GM12878 (cell line): ENCODE measurements around the gene RAB6B. TPM values are rescaled to one million over a fixed set of nuclear protein-coding genes. Genes with fewer than 3 reads are reported as not detected.

Experiments used
- ATAC-seq: fragments of 200-7000 bp; cut with Tn5 transposase; 3 replicates; pipeline ENCODE4 v1.9.1; 2020; ENCODE audit warnings: mild to moderate bottlenecking, moderate library complexity
- BruUV-seq: library from RNA; stranded (reverse); fragments of 400-500 nt; replicated peaks from 2 replicates; lab custom pipeline; 2021; lab: Mats Ljungman, UMichigan
- CTCF ChIA-PET: fragments of 300-600 bp; sonication (Branson Sonifier 250); formaldehyde crosslinking; extraction: SDS; loops from one replicate; lab custom pipeline; 2021; ENCODE audit warnings: inconsistent platforms; lab: Yijun Ruan, JAX
- POLR2A ChIA-PET: fragments of 350-600 bp; formaldehyde crosslinking; extraction: SDS; loops from one replicate; lab custom pipeline; 2021; ENCODE audit warnings: inconsistent platforms; lab: Charles Lee
- RAD21 ChIA-PET: fragments of 300-600 bp; sonication (Branson Sonifier 250); formaldehyde crosslinking; loops from one replicate; lab custom pipeline; 2023; ENCODE audit warnings: antibody characterized with exemption; ENCODE audit not compliant: unreplicated experiment; lab: Charles Lee
- SMC1A ChIA-PET: fragments of 300-600 bp; sonication (Branson Sonifier 250); formaldehyde crosslinking; loops from one replicate; lab custom pipeline; 2023; ENCODE audit not compliant: unreplicated experiment, uncharacterized antibody; lab: Charles Lee
- DNase-seq: peaks from one replicate; pipeline ENCODE4 v3.0.0-alpha.2; 2011; ENCODE audit warnings: low read depth, low spot score
- FAIRE-seq: peaks from 3 replicates; lab custom pipeline; 2011; peaks lifted over from hg19 to GRCh38; lab: Jason Lieb, UNC
- H2AFZ ChIP-seq: 2 replicates; pipeline ENCODE4 v1.6.0; 2011; ENCODE audit warnings: low read depth, low read length, control low read depth; ENCODE audit not compliant: control insufficient read depth
- H3K27ac ChIP-seq: 2 replicates; pipeline ENCODE4 v1.5.1; 2011; ENCODE audit warnings: control low read depth; ENCODE audit not compliant: control insufficient read depth, insufficient read depth
- H3K27me3 ChIP-seq, 2 experiments: replicated peaks in 1 of 2; 2 replicates each; pipeline versions ENCODE4 v1.6.0 to v1.6.1; 2011; ENCODE audit warnings: low read length in 1 of 2; ENCODE audit not compliant: control insufficient read depth in 2 of 2, insufficient read depth in 2 of 2
- H3K36me3 ChIP-seq, 2 experiments: 2 replicates each; pipeline ENCODE4 v1.5.1; 2011; ENCODE audit warnings: low read length in 1 of 2; ENCODE audit not compliant: control insufficient read depth in 2 of 2, insufficient read depth in 2 of 2
- H3K4me1 ChIP-seq: 2 replicates; pipeline ENCODE4 v1.6.1; 2011; ENCODE audit warnings: mild to moderate bottlenecking, low read length, moderate library complexity, mixed read lengths; ENCODE audit not compliant: control insufficient read depth, insufficient read depth
- H3K4me2 ChIP-seq: 2 replicates; pipeline ENCODE4 v1.6.0; 2011; ENCODE audit warnings: control low read depth; ENCODE audit not compliant: control insufficient read depth, insufficient read depth
- H3K4me3 ChIP-seq: fragments of 200-600 bp; sonication (generic); 2 replicates; pipeline ENCODE4 v1.5.1; 2016
- H3K79me2 ChIP-seq: 2 replicates; pipeline ENCODE4 v1.6.0; 2011; ENCODE audit warnings: low read length; ENCODE audit not compliant: control insufficient read depth, insufficient read depth
- H3K9ac ChIP-seq: 2 replicates; pipeline ENCODE4 v1.8.0; 2011; ENCODE audit warnings: low read length, control low read depth, mixed read lengths; ENCODE audit not compliant: control insufficient read depth, insufficient read depth
- H3K9me3 ChIP-seq: replicated peaks from 3 replicates; pipeline ENCODE4 v1.5.1; 2011; ENCODE audit warnings: mild to moderate bottlenecking, low read length; ENCODE audit not compliant: control insufficient read depth, insufficient read depth
- H4K20me1 ChIP-seq: 2 replicates; pipeline ENCODE4 v1.6.0; 2011; ENCODE audit not compliant: control insufficient read depth, insufficient read depth
- ESRRA ChIP-seq: IDR thresholded peaks from 2 replicates; pipeline ENCODE4 v1.6.1; 2012; ENCODE audit warnings: mild to moderate bottlenecking, low read length, improper control_type of control experiment
- POLR2A ChIP-seq: IDR thresholded peaks from 2 replicates; pipeline ENCODE4 v1.6.1; 2011; ENCODE audit warnings: low read depth, mild to moderate bottlenecking, low read length
- SMARCA5 ChIP-seq: fragments of 450-650 bp; IDR thresholded peaks from 2 replicates; pipeline ENCODE4 v1.6.1; 2017; ENCODE audit warnings: mild to moderate bottlenecking
- ZNF24 ChIP-seq: fragments of 450-650 bp; IDR thresholded peaks from 2 replicates; pipeline ENCODE4 v1.6.1; 2017; ENCODE audit warnings: antibody characterized with exemption, mild to moderate bottlenecking
- WGBS: methylation state at CpG from one replicate; pipeline ENCODE4 v1.1.6; 2016; ENCODE audit warnings: low lambda C conversion rate; ENCODE audit not compliant: insufficient replicate concordance, insufficient coverage; ENCODE audit errors: missing lambda C conversion rate; 5-methylcytosine and 5-hydroxymethylcytosine counted together
- in situ Hi-C: fragments of 300-500 bp; cut with MboI; formaldehyde crosslinking; loops from 9 replicates; pipeline ENCODE4 v1.14.3; 2018; ENCODE audit warnings: mixed read lengths
- intact Hi-C: fragments of 100-400 bp; cut with micrococcal nuclease; formaldehyde crosslinking; loops from one replicate; pipeline ENCODE4 v1.14.2; 2022; ENCODE audit not compliant: unreplicated experiment
- polyA plus RNA-seq, 11 experiments: library from polyadenylated mRNA; depleted of rRNA in 4 of 11; unstranded in 6 of 11; stranded (reverse) in 5 of 11; fragments of >200 nt; fragmentation: Nextera tagmentation in 4 of 11; fragmentation: Illumina TruSeq in 1 of 11; extraction: Ambion mirVana in 4 of 11; extraction: Trizol in 1 of 11; gene quantifications; 1 replicate in 1 of 11; 2 replicates in 10 of 11; pipeline versions ENCODE4 v1.2.1 to v1.2.3, GENCODE V29; 2011 to 2016; ENCODE audit warnings: inconsistent platforms in 2 of 11, missing spikeins in 2 of 11, low read depth in 1 of 11
- total RNA-seq, 4 experiments: library from RNA; depleted of rRNA in 3 of 4; stranded (reverse); fragments of >200 nt in 3 of 4; fragmentation: Illumina TruSeq in 1 of 4; extraction: Trizol in 1 of 4; gene quantifications; 2 replicates each; pipeline versions ENCODE4 v1.2.1 to v1.2.3, GENCODE V29; 2013 to 2021
- TF ChIP-seq, protein P1 (sequence below): fragments of 450-650 bp; IDR thresholded peaks from 2 replicates; pipeline ENCODE4 v1.6.1; 2017; ENCODE audit warnings: mild to moderate bottlenecking, low read depth, inconsistent platforms; ENCODE audit not compliant: poor library complexity, severe bottlenecking
- TF ChIP-seq, protein P2 (sequence below): fragments of 450-650 bp; IDR thresholded peaks from 2 replicates; pipeline ENCODE4 v1.6.1; 2017; ENCODE audit warnings: low read depth, mild to moderate bottlenecking, moderate library complexity
- TF ChIP-seq, protein P3 (sequence below): IDR thresholded peaks from 2 replicates; pipeline ENCODE4 v1.6.1; 2012; ENCODE audit warnings: mild to moderate bottlenecking, low read depth, low read length

The RAB6B gene
- total and polyA plus RNA-seq, 10 of the 15 experiments (the other 5 are each of a cell fraction or from before 2014, with no cell fraction given) = 0.01 to 0.16 (median 0.04) TPM; not detected in 5

DNA sequence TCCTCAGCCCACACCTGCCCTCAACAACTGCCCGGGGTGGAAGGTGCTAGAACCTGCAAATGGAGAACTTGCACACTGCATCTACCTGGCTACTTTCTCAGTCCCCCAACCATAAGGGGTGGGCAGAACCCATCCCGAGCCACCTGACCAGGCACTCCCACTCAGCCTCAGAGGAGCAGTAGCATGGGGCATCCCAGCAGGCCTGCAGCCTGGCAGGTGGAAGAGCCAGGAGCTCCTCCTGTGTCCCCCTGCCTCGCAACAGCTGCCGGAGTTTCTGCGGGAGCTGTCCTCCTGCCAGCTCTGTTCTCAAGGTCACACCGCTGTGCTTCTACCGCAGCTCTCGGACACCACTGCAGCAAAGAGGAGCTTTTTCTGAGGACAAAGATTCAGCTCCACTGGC is 27.5 kb downstream of the RAB6B start:
- CTCF ChIA-PET = no interaction called here
- no TSS peak for BruUV-seq
- no peak for ATAC-seq
- no peak for FAIRE-seq
- no peaks in the 10 kb centered on the region for H4K20me1 ChIP-seq
- TF ChIP-seq SMARCA5 = no peak
- TF ChIP-seq, protein P1, sequence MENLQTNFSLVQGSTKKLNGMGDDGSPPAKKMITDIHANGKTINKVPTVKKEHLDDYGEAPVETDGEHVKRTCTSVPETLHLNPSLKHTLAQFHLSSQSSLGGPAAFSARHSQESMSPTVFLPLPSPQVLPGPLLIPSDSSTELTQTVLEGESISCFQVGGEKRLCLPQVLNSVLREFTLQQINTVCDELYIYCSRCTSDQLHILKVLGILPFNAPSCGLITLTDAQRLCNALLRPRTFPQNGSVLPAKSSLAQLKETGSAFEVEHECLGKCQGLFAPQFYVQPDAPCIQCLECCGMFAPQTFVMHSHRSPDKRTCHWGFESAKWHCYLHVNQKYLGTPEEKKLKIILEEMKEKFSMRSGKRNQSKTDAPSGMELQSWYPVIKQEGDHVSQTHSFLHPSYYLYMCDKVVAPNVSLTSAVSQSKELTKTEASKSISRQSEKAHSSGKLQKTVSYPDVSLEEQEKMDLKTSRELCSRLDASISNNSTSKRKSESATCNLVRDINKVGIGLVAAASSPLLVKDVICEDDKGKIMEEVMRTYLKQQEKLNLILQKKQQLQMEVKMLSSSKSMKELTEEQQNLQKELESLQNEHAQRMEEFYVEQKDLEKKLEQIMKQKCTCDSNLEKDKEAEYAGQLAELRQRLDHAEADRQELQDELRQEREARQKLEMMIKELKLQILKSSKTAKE = no peak
- TF ChIP-seq ESRRA = no peak
- no peak for TF ChIP-seq ZNF24
- TF ChIP-seq, protein P2, sequence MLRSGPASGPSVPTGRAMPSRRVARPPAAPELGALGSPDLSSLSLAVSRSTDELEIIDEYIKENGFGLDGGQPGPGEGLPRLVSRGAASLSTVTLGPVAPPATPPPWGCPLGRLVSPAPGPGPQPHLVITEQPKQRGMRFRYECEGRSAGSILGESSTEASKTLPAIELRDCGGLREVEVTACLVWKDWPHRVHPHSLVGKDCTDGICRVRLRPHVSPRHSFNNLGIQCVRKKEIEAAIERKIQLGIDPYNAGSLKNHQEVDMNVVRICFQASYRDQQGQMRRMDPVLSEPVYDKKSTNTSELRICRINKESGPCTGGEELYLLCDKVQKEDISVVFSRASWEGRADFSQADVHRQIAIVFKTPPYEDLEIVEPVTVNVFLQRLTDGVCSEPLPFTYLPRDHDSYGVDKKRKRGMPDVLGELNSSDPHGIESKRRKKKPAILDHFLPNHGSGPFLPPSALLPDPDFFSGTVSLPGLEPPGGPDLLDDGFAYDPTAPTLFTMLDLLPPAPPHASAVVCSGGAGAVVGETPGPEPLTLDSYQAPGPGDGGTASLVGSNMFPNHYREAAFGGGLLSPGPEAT = no peak
- TF ChIP-seq, protein P3, sequence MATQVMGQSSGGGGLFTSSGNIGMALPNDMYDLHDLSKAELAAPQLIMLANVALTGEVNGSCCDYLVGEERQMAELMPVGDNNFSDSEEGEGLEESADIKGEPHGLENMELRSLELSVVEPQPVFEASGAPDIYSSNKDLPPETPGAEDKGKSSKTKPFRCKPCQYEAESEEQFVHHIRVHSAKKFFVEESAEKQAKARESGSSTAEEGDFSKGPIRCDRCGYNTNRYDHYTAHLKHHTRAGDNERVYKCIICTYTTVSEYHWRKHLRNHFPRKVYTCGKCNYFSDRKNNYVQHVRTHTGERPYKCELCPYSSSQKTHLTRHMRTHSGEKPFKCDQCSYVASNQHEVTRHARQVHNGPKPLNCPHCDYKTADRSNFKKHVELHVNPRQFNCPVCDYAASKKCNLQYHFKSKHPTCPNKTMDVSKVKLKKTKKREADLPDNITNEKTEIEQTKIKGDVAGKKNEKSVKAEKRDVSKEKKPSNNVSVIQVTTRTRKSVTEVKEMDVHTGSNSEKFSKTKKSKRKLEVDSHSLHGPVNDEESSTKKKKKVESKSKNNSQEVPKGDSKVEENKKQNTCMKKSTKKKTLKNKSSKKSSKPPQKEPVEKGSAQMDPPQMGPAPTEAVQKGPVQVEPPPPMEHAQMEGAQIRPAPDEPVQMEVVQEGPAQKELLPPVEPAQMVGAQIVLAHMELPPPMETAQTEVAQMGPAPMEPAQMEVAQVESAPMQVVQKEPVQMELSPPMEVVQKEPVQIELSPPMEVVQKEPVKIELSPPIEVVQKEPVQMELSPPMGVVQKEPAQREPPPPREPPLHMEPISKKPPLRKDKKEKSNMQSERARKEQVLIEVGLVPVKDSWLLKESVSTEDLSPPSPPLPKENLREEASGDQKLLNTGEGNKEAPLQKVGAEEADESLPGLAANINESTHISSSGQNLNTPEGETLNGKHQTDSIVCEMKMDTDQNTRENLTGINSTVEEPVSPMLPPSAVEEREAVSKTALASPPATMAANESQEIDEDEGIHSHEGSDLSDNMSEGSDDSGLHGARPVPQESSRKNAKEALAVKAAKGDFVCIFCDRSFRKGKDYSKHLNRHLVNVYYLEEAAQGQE = no peak
- no peak for TF ChIP-seq POLR2A
- TF ChIP-seq, all 136 proteins: peak for 0
- RAD21 ChIA-PET = no interaction called here
- Histone ChIP-seq H3K79me2 (no peaks in the 10 kb centered on the region), H3K4me3 (no peak overlapping the region), H3K4me2 (no peak overlapping the region), H3K36me3 (no peaks in the 10 kb centered on the region), H3K9me3 (no peaks in the 10 kb centered on the region), H3K9ac (no peak overlapping the region), H3K4me1 (no peaks in the 10 kb centered on the region), H3K27me3 (peaks cover 1 to 5% of the 10 kb centered on the region in 2 experiments; a peak in 1 of 4 replicates), H2AFZ (no peak overlapping the region), H3K27ac (no peak overlapping the region)
- DNase-seq = no peak
- intact Hi-C loops (no loop called here), in situ Hi-C loops (no loop called here)
- 44% methylated on average over 8 of the region's 8 CpGs for WGBS
- SMC1A ChIA-PET = interaction anchor here (0.7 kb wide), 1 partner anchor 11 kb away, joined by 3 read pairs; no protein-coding TSS in a partner anchor
- POLR2A ChIA-PET = no interaction called here
